Chondrocyte (in vitro differentiated cells): Measurements from ENCODE around the gene B4GALT5. TPM values are rescaled to one million over a fixed set of nuclear protein-coding genes. Genes with fewer than 3 reads are reported as not detected.

Experiments
- DNase-seq: peaks from one replicate; pipeline ENCODE4 v3.0.0; 2021; ENCODE audit warnings: mixed read lengths, low spot score
- H3K27ac Mint-ChIP-seq: one replicate; pipeline ENCODE4 v1.8.0; 2021; ENCODE audit warnings: mild to moderate bottlenecking, moderate library complexity, mixed read lengths; ENCODE audit not compliant: unreplicated experiment
- H3K27me3 Mint-ChIP-seq: 2 replicates; pipeline ENCODE4 v1.8.0; 2021; ENCODE audit warnings: low read depth, mixed read lengths
- H3K36me3 Mint-ChIP-seq: 2 replicates; pipeline ENCODE4 v1.8.0; 2021; ENCODE audit warnings: low read depth, mixed read lengths
- H3K4me1 Mint-ChIP-seq: 2 replicates; pipeline ENCODE4 v1.8.0; 2021; ENCODE audit warnings: low read depth, mild to moderate bottlenecking, mixed read lengths
- H3K4me3 Mint-ChIP-seq: one replicate; pipeline ENCODE4 v1.8.0; 2021; ENCODE audit warnings: mild to moderate bottlenecking, moderate library complexity, mixed read lengths; ENCODE audit not compliant: unreplicated experiment
- H3K9me3 Mint-ChIP-seq: 2 replicates; pipeline ENCODE4 v1.8.0; 2021; ENCODE audit warnings: low read depth, mixed read lengths
- CTCF ChIP-seq: fragments of 200-600 bp; sonication (generic); IDR thresholded peaks from 2 replicates; pipeline ENCODE4 v1.5.0; 2021; ENCODE audit warnings: antibody characterized with exemption, mild to moderate bottlenecking, moderate library complexity
- total RNA-seq: library from RNA; stranded (reverse); gene quantifications from 3 replicates; pipeline ENCODE4 v1.2.1, GENCODE V29; 2021

Gene B4GALT5
- total RNA-seq, 1 donor from 2014 or later, result 56.1 TPM

- Mint-ChIP-seq H3K27me3 (no peaks in the 10 kb centered on the region), H3K9me3 (no peaks in the 10 kb centered on the region), H3K4me1 (peaks cover 53% of the 10 kb centered on the region), H3K4me3 (no peak overlapping the region), H3K36me3 (no peaks in the 10 kb centered on the region), H3K27ac (peak overlapping the region; percentile 34)
- no peak for TF ChIP-seq CTCF
- DNase-seq, result no peak
These were observed 117.7 kb downstream of the B4GALT5 start for GRCh38 chr20:49595811-49596561.

- Mint-ChIP-seq H3K9me3 (no peaks in the 10 kb centered on the region), H3K4me1 (peaks cover 60% of the 10 kb centered on the region), H3K36me3 (no peaks in the 10 kb centered on the region), H3K4me3 (no peak overlapping the region), H3K27me3 (no peaks in the 10 kb centered on the region), H3K27ac (no peak overlapping the region)
- no peak for TF ChIP-seq CTCF
- DNase-seq, result no peak
These were observed 118.3 kb downstream of the B4GALT5 start for GRCh38 chr20:49595346-49595745.

- Mint-ChIP-seq H3K4me3 (no peak overlapping the region), H3K27me3 (no peaks in the 10 kb centered on the region)
These were observed 118.8 kb downstream of the B4GALT5 start for GRCh38 chr20:49594931-49595315.

GRCh38 chr20:49594143-49594930, 119.3 kb downstream of the B4GALT5 start:
- H3K9me3 Mint-ChIP-seq, result no peaks in the 10 kb centered on the region
- no peak for TF ChIP-seq CTCF
- peak overlapping the region; percentile 69 for H3K27ac Mint-ChIP-seq
- H3K27me3 Mint-ChIP-seq, result no peaks in the 10 kb centered on the region
- H3K36me3 Mint-ChIP-seq, result no peaks in the 10 kb centered on the region
- peaks cover 67% of the 10 kb centered on the region for H3K4me1 Mint-ChIP-seq
- no peak for DNase-seq
- no peak overlapping the region for H3K4me3 Mint-ChIP-seq

More at GRCh38 chr20:49594931-49595315, 118.8 kb downstream of the B4GALT5 start:
- no peak for TF ChIP-seq CTCF
- no peaks in the 10 kb centered on the region for H3K36me3 Mint-ChIP-seq
- H3K27ac Mint-ChIP-seq, result no peak overlapping the region
- no peaks in the 10 kb centered on the region for H3K9me3 Mint-ChIP-seq
- H3K4me1 Mint-ChIP-seq, result peaks cover 64% of the 10 kb centered on the region
- DNase-seq, result no peak

GRCh38 chr20:49593466-49594142, 120.1 kb downstream of the B4GALT5 start:
- no peaks in the 10 kb centered on the region for H3K9me3 Mint-ChIP-seq
- H3K27me3 Mint-ChIP-seq, result no peaks in the 10 kb centered on the region
- DNase-seq, result no peak
- no peak overlapping the region for H3K4me3 Mint-ChIP-seq
- H3K36me3 Mint-ChIP-seq, result no peaks in the 10 kb centered on the region
- peak overlapping the region; percentile 69 for H3K27ac Mint-ChIP-seq
- peaks cover 70% of the 10 kb centered on the region for H3K4me1 Mint-ChIP-seq
- no peak for TF ChIP-seq CTCF
